GM12878 (cell line): ENCODE data around the gene BICRA.
A peak's percentile ranks its signal among the peaks of the same experiment; 100 is the strongest.

Source experiments
- EP300 ChIP-seq, 2 experiments: fragments of 150-350 bp in 1 of 2; IDR thresholded peaks; 2 replicates each; pipeline ENCODE4 v1.6.1; 2011 to 2012; ENCODE audit warnings: low read depth in 2 of 2, low read length in 2 of 2, borderline replicate concordance in 1 of 2, improper control_type of control experiment in 1 of 2, inconsistent platforms in 1 of 2; ENCODE audit not compliant: control insufficient read depth in 1 of 2
- EZH2 ChIP-seq: IDR thresholded peaks from 2 replicates; pipeline ENCODE4 v1.6.1; 2012; ENCODE audit warnings: low read depth, mild to moderate bottlenecking, control low read depth, inconsistent platforms, low read length, borderline replicate concordance; ENCODE audit not compliant: control insufficient read depth
- JUND ChIP-seq: IDR thresholded peaks from 2 replicates; pipeline ENCODE4 v1.6.1; 2012; ENCODE audit warnings: low read depth, mild to moderate bottlenecking, low read length, improper control_type of control experiment, moderate library complexity
- POLR2A ChIP-seq: IDR thresholded peaks from 2 replicates; pipeline ENCODE4 v1.6.1; 2011; ENCODE audit warnings: low read depth, mild to moderate bottlenecking, low read length
- SREBF1 ChIP-seq: IDR thresholded peaks from 2 replicates; pipeline ENCODE4 v1.6.1; 2012; ENCODE audit warnings: mild to moderate bottlenecking, low read length
- TCF7 ChIP-seq: IDR thresholded peaks from 2 replicates; pipeline ENCODE4 v1.6.1; 2014; ENCODE audit warnings: antibody characterized with exemption, borderline replicate concordance
- YBX1 ChIP-seq: fragments of 450-650 bp; IDR thresholded peaks from 2 replicates; pipeline ENCODE4 v1.6.1; 2016; ENCODE audit warnings: antibody characterized with exemption
- TF ChIP-seq, protein P1 (sequence below): IDR thresholded peaks from 2 replicates; pipeline ENCODE4 v1.6.1; 2012; ENCODE audit warnings: mild to moderate bottlenecking, low read depth, low read length
- TF ChIP-seq, protein P2 (sequence below): IDR thresholded peaks from 2 replicates; pipeline ENCODE4 v1.6.1; 2011; ENCODE audit warnings: mild to moderate bottlenecking, low read depth, low read length, moderate library complexity; ENCODE audit not compliant: insufficient replicate concordance
- TF ChIP-seq, protein P3 (sequence below), 3 experiments: IDR thresholded peaks in 2 of 3; conservative IDR thresholded peaks in 1 of 3; 2 replicates each; pipeline ENCODE4 v1.5.1; 2011; ENCODE audit warnings: low read depth in 3 of 3, low read length in 3 of 3, mild to moderate bottlenecking in 3 of 3, control low read depth in 2 of 3, moderate library complexity in 2 of 3, inconsistent platforms in 1 of 3, mixed read lengths in 1 of 3; ENCODE audit not compliant: control insufficient read depth in 2 of 3, insufficient read depth in 1 of 3; ENCODE audit errors: extremely low read depth in 1 of 3
- TF ChIP-seq, protein P4 (sequence below): IDR thresholded peaks from 2 replicates; pipeline ENCODE4 v1.6.1; 2012; ENCODE audit warnings: low read length, inconsistent platforms

DNA sequence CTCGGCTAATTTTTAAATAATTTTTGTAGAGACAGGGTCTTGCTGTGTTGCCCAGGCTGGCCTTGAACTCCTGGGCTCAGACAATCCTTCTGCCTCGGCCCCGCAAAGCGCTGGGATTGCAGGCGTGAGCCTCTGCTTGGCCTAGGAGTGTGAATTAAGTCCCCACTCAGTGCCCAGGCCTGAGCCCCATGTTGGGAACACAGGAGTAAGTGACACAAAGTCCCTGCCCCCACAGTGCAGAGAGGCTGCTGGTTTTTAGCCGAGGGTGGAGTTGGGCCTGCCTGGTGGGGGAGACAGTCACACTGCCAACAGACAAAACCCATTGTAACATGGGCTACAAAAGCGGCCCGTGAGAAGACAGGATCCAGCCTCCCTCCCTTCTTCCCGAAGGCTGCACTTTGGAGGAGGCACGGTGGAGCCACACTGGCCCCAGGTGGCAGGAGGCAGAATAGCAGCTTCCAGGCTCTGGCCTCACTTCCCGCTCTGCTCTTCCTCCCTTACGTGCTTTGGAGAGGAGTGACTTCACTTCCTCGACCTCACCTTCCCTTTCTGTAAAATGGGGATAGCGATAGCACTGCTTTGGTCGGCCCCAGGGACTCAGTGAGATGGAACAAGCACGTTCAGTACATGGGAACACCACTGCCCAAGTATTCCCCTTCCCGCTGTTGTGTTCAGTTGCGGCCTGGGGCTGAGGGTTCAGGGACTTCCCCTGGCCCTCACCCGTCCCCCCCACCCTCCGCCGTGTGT is 89.1 kb downstream of the BICRA start:
- TF ChIP-seq YBX1 = no peak
- TF ChIP-seq EZH2 = no peak
- TF ChIP-seq, protein P1, sequence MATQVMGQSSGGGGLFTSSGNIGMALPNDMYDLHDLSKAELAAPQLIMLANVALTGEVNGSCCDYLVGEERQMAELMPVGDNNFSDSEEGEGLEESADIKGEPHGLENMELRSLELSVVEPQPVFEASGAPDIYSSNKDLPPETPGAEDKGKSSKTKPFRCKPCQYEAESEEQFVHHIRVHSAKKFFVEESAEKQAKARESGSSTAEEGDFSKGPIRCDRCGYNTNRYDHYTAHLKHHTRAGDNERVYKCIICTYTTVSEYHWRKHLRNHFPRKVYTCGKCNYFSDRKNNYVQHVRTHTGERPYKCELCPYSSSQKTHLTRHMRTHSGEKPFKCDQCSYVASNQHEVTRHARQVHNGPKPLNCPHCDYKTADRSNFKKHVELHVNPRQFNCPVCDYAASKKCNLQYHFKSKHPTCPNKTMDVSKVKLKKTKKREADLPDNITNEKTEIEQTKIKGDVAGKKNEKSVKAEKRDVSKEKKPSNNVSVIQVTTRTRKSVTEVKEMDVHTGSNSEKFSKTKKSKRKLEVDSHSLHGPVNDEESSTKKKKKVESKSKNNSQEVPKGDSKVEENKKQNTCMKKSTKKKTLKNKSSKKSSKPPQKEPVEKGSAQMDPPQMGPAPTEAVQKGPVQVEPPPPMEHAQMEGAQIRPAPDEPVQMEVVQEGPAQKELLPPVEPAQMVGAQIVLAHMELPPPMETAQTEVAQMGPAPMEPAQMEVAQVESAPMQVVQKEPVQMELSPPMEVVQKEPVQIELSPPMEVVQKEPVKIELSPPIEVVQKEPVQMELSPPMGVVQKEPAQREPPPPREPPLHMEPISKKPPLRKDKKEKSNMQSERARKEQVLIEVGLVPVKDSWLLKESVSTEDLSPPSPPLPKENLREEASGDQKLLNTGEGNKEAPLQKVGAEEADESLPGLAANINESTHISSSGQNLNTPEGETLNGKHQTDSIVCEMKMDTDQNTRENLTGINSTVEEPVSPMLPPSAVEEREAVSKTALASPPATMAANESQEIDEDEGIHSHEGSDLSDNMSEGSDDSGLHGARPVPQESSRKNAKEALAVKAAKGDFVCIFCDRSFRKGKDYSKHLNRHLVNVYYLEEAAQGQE = no peak
- TF ChIP-seq, protein P2, sequence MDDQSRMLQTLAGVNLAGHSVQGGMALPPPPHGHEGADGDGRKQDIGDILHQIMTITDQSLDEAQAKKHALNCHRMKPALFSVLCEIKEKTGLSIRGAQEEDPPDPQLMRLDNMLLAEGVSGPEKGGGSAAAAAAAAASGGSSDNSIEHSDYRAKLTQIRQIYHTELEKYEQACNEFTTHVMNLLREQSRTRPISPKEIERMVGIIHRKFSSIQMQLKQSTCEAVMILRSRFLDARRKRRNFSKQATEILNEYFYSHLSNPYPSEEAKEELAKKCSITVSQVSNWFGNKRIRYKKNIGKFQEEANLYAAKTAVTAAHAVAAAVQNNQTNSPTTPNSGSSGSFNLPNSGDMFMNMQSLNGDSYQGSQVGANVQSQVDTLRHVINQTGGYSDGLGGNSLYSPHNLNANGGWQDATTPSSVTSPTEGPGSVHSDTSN = no peak
- no peak for TF ChIP-seq EP300 (IDR thresholded peaks at IDR 0.05; ENCODE audit: borderline replicate concordance in 1 of 2, control insufficient read depth in 1 of 2, low read depth in 2 of 2, low read length in 2 of 2)
- TF ChIP-seq JUND = no peak
- TF ChIP-seq TCF7 = no peak
- no peak for TF ChIP-seq POLR2A
- TF ChIP-seq, protein P3, sequence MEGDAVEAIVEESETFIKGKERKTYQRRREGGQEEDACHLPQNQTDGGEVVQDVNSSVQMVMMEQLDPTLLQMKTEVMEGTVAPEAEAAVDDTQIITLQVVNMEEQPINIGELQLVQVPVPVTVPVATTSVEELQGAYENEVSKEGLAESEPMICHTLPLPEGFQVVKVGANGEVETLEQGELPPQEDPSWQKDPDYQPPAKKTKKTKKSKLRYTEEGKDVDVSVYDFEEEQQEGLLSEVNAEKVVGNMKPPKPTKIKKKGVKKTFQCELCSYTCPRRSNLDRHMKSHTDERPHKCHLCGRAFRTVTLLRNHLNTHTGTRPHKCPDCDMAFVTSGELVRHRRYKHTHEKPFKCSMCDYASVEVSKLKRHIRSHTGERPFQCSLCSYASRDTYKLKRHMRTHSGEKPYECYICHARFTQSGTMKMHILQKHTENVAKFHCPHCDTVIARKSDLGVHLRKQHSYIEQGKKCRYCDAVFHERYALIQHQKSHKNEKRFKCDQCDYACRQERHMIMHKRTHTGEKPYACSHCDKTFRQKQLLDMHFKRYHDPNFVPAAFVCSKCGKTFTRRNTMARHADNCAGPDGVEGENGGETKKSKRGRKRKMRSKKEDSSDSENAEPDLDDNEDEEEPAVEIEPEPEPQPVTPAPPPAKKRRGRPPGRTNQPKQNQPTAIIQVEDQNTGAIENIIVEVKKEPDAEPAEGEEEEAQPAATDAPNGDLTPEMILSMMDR (IDR thresholded peaks at IDR 0.05 in 2 of 3, conservative IDR thresholded peaks at IDR 0.05 in 1 of 3; ENCODE audit: control insufficient read depth in 2 of 3, extremely low read depth in 1 of 3, insufficient read depth in 1 of 3, low read depth in 3 of 3, low read length in 3 of 3) = peak; percentile 97 to 100 (median 99)
- TF ChIP-seq, protein P4, sequence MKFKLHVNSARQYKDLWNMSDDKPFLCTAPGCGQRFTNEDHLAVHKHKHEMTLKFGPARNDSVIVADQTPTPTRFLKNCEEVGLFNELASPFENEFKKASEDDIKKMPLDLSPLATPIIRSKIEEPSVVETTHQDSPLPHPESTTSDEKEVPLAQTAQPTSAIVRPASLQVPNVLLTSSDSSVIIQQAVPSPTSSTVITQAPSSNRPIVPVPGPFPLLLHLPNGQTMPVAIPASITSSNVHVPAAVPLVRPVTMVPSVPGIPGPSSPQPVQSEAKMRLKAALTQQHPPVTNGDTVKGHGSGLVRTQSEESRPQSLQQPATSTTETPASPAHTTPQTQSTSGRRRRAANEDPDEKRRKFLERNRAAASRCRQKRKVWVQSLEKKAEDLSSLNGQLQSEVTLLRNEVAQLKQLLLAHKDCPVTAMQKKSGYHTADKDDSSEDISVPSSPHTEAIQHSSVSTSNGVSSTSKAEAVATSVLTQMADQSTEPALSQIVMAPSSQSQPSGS = no peak
- no peak for TF ChIP-seq SREBF1
